ENCODE measurements around the gene SPOPL. TPM values are rescaled to one million over a fixed set of nuclear protein-coding genes. Genes with fewer than 3 reads are reported as not detected.

The SPOPL gene
- total and polyA plus RNA-seq, 2 of the 4 experiments (the other 2 are of a cell fraction), result 4.8 to 20.3 TPM

- no peak for TF ChIP-seq MXI1 (IDR thresholded peaks at IDR 0.05; ENCODE audit: borderline replicate concordance, low read depth, low read length)
- no peak for TF ChIP-seq USF2 (IDR thresholded peaks at IDR 0.05; ENCODE audit: low read depth, low read length)
- no peak for TF ChIP-seq CEBPB (IDR thresholded peaks at IDR 0.05; ENCODE audit: low read depth, low read length)
- no peak for TF ChIP-seq RFX5 (IDR thresholded peaks at IDR 0.05; ENCODE audit: low read depth, low read length)
These were observed 10.7 kb upstream of the SPOPL start (continued) for GRCh38 chr2:138490673-138491494.

GRCh38 chr2:138491495-138491862, 10.1 kb upstream of the SPOPL start:
- BruUV-seq (replicated peaks), result no TSS peak
- no peak overlapping the region for H3K27ac ChIP-seq (ENCODE audit: insufficient read depth, low read length)
- no peaks in the 10 kb centered on the region; the same call in 1 of the 2 replicates for H3K9me1 ChIP-seq (ENCODE audit: insufficient read depth, low read length)
- H2BK120ac ChIP-seq (ENCODE audit: low read depth, low read length), result no peak overlapping the region
- no peak overlapping the region for H2AK9ac ChIP-seq (replicated peaks; ENCODE audit: low read depth, low read length, poor library complexity)
- no peak overlapping the region for H3K23ac ChIP-seq (ENCODE audit: low read depth, low read length)
- no peak overlapping the region for H4K91ac ChIP-seq (ENCODE audit: insufficient read depth, low read depth, low read length)
- dilution Hi-C loops (cut with HindIII; ENCODE audit: low sequenced_read_pairs, unreplicated experiment), result no loop called here
- H3K79me1 ChIP-seq (ENCODE audit: low read depth in 1 of 2, low read length in 2 of 2), result no peaks in the 10 kb centered on the region
- ATAC-seq (ENCODE audit: low read depth) (no peak), DNase-seq (no peak)
- in situ Hi-C loops (cut with MboI; ENCODE audit: low sequenced_read_pairs), result no loop called here
- H2BK5ac ChIP-seq (ENCODE audit: low read depth, low read length, poor library complexity, severe bottlenecking), result no peak overlapping the region
- no peak overlapping the region for H4K8ac ChIP-seq (ENCODE audit: low read depth in 2 of 2, low read length in 2 of 2)
- ChIA-PET POLR2A (ENCODE audit: unreplicated experiment) (no interaction called here), CTCF (no interaction called here)
- no peak overlapping the region for H3K56ac ChIP-seq (ENCODE audit: extremely low read depth, insufficient read depth, low read length)
- H3K14ac ChIP-seq (replicated peaks; ENCODE audit: low read depth, low read length), result no peak overlapping the region
- no peak overlapping the region for H3K9ac ChIP-seq (ENCODE audit: low read depth, low read length)
- H2BK15ac ChIP-seq (ENCODE audit: low read depth, low read length), result no peak overlapping the region
- H3K9me3 ChIP-seq (ENCODE audit: control insufficient read depth, insufficient read depth, low read length), result no peaks in the 10 kb centered on the region
- no peak overlapping the region for H2BK20ac ChIP-seq (ENCODE audit: low read depth, low read length)
- no peaks in the 10 kb centered on the region for H3K36me3 ChIP-seq (ENCODE audit: control insufficient read depth, insufficient read depth, low read length)
- H3K18ac ChIP-seq (ENCODE audit: low read depth, low read length), result no peak overlapping the region
- H2AK5ac ChIP-seq (ENCODE audit: low read depth, low read length), result no peak overlapping the region
- H3K4me1 ChIP-seq (ENCODE audit: control insufficient read depth, insufficient read depth, low read length), result no peaks in the 10 kb centered on the region
- H2AFZ ChIP-seq (replicated peaks; ENCODE audit: low read length, poor library complexity), result no peak overlapping the region
- no peaks in the 10 kb centered on the region for H4K20me1 ChIP-seq (ENCODE audit: insufficient read depth, low read length)
- no peak overlapping the region for H4K5ac ChIP-seq (ENCODE audit: low read depth, low read length)
- intact Hi-C loops (cut with micrococcal nuclease), result no loop called here
- no peak overlapping the region for H3K4ac ChIP-seq (ENCODE audit: low read depth, low read length)
- H3K4me2 ChIP-seq (ENCODE audit: low read depth, low read length), result no peak overlapping the region
- no peaks in the 10 kb centered on the region for H3K27me3 ChIP-seq (ENCODE audit: control insufficient read depth, insufficient read depth, low read length)
- H3K4me3 ChIP-seq (ENCODE audit: insufficient read depth, low read depth, low read length), result no peak overlapping the region
- TF ChIP-seq USF2 (IDR thresholded peaks at IDR 0.05; ENCODE audit: low read depth, low read length) (no peak), BHLHE40 (IDR thresholded peaks at IDR 0.05; ENCODE audit: low read depth, low read length) (no peak), CHD1 (IDR thresholded peaks at IDR 0.05; ENCODE audit: low read depth, low read length) (no peak), POLR2A (IDR thresholded peaks at IDR 0.05; ENCODE audit: low read depth, low read length) (no peak), MAFK (IDR thresholded peaks at IDR 0.05; ENCODE audit: low read depth, low read length) (no peak), RFX5 (IDR thresholded peaks at IDR 0.05; ENCODE audit: low read depth, low read length) (no peak), MAZ (IDR thresholded peaks at IDR 0.05; ENCODE audit: borderline replicate concordance, low read depth, low read length) (no peak), RCOR1 (IDR thresholded peaks at IDR 0.05; ENCODE audit: insufficient replicate concordance, low read length) (no peak), RAD21 (IDR thresholded peaks at IDR 0.05; ENCODE audit: low read length) (no peak), MXI1 (IDR thresholded peaks at IDR 0.05; ENCODE audit: borderline replicate concordance, low read depth, low read length) (no peak), FOS (IDR thresholded peaks at IDR 0.05; ENCODE audit: low read depth, low read length) (no peak), NFE2L2 (IDR thresholded peaks at IDR 0.05; ENCODE audit: low read depth, low read length) (no peak)
- TF ChIP-seq, protein P1, sequence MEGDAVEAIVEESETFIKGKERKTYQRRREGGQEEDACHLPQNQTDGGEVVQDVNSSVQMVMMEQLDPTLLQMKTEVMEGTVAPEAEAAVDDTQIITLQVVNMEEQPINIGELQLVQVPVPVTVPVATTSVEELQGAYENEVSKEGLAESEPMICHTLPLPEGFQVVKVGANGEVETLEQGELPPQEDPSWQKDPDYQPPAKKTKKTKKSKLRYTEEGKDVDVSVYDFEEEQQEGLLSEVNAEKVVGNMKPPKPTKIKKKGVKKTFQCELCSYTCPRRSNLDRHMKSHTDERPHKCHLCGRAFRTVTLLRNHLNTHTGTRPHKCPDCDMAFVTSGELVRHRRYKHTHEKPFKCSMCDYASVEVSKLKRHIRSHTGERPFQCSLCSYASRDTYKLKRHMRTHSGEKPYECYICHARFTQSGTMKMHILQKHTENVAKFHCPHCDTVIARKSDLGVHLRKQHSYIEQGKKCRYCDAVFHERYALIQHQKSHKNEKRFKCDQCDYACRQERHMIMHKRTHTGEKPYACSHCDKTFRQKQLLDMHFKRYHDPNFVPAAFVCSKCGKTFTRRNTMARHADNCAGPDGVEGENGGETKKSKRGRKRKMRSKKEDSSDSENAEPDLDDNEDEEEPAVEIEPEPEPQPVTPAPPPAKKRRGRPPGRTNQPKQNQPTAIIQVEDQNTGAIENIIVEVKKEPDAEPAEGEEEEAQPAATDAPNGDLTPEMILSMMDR (conservative IDR thresholded peaks at IDR 0.05; ENCODE audit: low read depth, low read length), result no peak
